Right lobe of liver (tissue), 6 donors: ENCODE data around the gene CDC7. TPM values are rescaled to one million over a fixed set of nuclear protein-coding genes. Genes with fewer than 3 reads are reported as not detected.

Source experiments
- ATAC-seq, 4 donors: fragments of 200-7000 bp; cut with Tn5 transposase; one replicate each; pipeline ENCODE4 v1.9.1; 2020; ENCODE audit warnings: mild to moderate bottlenecking in 4 of 4, moderate library complexity in 4 of 4
- DNase-seq, 3 donors: peaks; one replicate each; pipeline ENCODE4 v3.0.0-alpha.2; 2020
- H3K27ac ChIP-seq, 3 donors: fragments of 200-600 bp; one replicate each; pipeline ENCODE4 v1.8.0; 2022
- H3K27me3 ChIP-seq, 2 donors: fragments of 200-600 bp; one replicate each; pipeline ENCODE4 v1.8.0; 2022
- H3K36me3 ChIP-seq, 4 donors: fragments of 200-600 bp; sonication (generic) in 1 of 4; one replicate each; pipeline versions ENCODE4 v1.5.1 to v1.8.0; 2017 to 2022; ENCODE audit warnings: control low read depth in 1 of 4
- H3K4me1 ChIP-seq, 4 donors: fragments of 200-600 bp; sonication (generic) in 1 of 4; one replicate each; pipeline versions ENCODE4 v1.5.1 to v1.8.0; 2017 to 2022; ENCODE audit warnings: control low read depth in 1 of 4
- H3K4me3 ChIP-seq, 3 donors: fragments of 200-600 bp; one replicate each; pipeline ENCODE4 v1.8.0; 2022
- H3K9me3 ChIP-seq, 4 donors: fragments of 200-600 bp; sonication (generic) in 1 of 4; one replicate each; pipeline versions ENCODE4 v1.5.1 to v1.8.0; 2017 to 2022; ENCODE audit warnings: control low read depth in 1 of 4
- CTCF ChIP-seq, 4 donors: fragments of 200-600 bp in 3 of 4; fragments of 450-650 bp in 1 of 4; IDR thresholded peaks; one replicate each; pipeline versions ENCODE4 v1.5.1 to v1.8.0; 2016 to 2022; ENCODE audit warnings: antibody characterized with exemption in 4 of 4, mild to moderate bottlenecking in 2 of 4
- POLR2A ChIP-seq: fragments of 450-650 bp; IDR thresholded peaks from one replicate; pipeline ENCODE4 v1.6.1; 2017; ENCODE audit warnings: antibody characterized with exemption, mild to moderate bottlenecking
- WGBS: methylation state at CpG from one replicate; pipeline ENCODE4 v1.1.6; 2018; ENCODE audit warnings: low coverage, low lambda C conversion rate; ENCODE audit not compliant: insufficient coverage; ENCODE audit errors: missing lambda C conversion rate; 5-methylcytosine and 5-hydroxymethylcytosine counted together
- intact Hi-C, 2 donors: fragments of 100-400 bp; cut with DNase I; formaldehyde crosslinking; loops; one replicate each; pipeline versions ENCODE4 v1.11.2 to v1.14.1; 2022
- total RNA-seq, 6 experiments: library from RNA; depleted of rRNA in 2 of 6; stranded (reverse); fragments of >200 nt in 2 of 6; fragmentation: NEBNext Ultra II Directional in 3 of 6; extraction: Animal tissue kit (Norgen Biotek cat#: 25700) in 3 of 6; gene quantifications; one replicate each; pipeline versions ENCODE4 v1.1.0 to v1.2.4, GENCODE V29; 2016 to 2023
- donor health status: DM: no; HTN: yes; CAD: no.
- donor health status: DM: no; HTN: no; CAD: no.
- donor health status: DM: no; HTN: no; CAD: no.
- donor health status: DM: no; HTN: yes; CAD: no.
- donor health status: DM: no; HTN: yes; CAD: no.

CDC7 gene
- total RNA-seq, 6 experiments from 2014 or later, result 0.24 to 2.2 (median 0.92) TPM

GRCh38 chr1:91549041-91549735, 48.5 kb downstream of the CDC7 start:
- WGBS, result 14% methylated on average over 2 of the region's 2 CpGs
- Histone ChIP-seq H3K27ac (no peak overlapping the region), H3K4me1 (no peaks in the 10 kb centered on the region), H3K4me3 (no peak overlapping the region), H3K27me3 (no peaks in the 10 kb centered on the region), H3K9me3 (no peaks in the 10 kb centered on the region), H3K36me3 (no peaks in the 10 kb centered on the region)
- intact Hi-C loops, result no loop called here
- ATAC-seq (peak in 3 of 4 donors; percentile 33 to 39 (median 37)), DNase-seq (no peak)
- TF ChIP-seq CTCF (IDR thresholded peaks at IDR 0.05) (no peak), POLR2A (no peak)

GRCh38 chr1:91550961-91551360, 50.3 kb downstream of the CDC7 start:
- DNase-seq (no peak), ATAC-seq (no peak)
- Histone ChIP-seq H3K27me3 (no peaks in the 10 kb centered on the region), H3K4me3 (no peak overlapping the region), H3K9me3 (no peaks in the 10 kb centered on the region), H3K27ac (no peak overlapping the region), H3K36me3 (no peaks in the 10 kb centered on the region), H3K4me1 (no peaks in the 10 kb centered on the region)
- TF ChIP-seq POLR2A (no peak), CTCF (IDR thresholded peaks at IDR 0.05) (no peak)
- intact Hi-C loops, result no loop called here
- 68% methylated on average over 2 of the region's 2 CpGs for WGBS

GRCh38 chr1:91552091-91552490, 51.4 kb downstream of the CDC7 start:
- no peak for DNase-seq
- intact Hi-C loops, result no loop called here
- H3K27me3 ChIP-seq, result no peaks in the 10 kb centered on the region
- ATAC-seq, result no peak
- no peaks in the 10 kb centered on the region for H3K36me3 ChIP-seq
- no peak overlapping the region for H3K4me3 ChIP-seq
- no peaks in the 10 kb centered on the region for H3K9me3 ChIP-seq
- no peaks in the 10 kb centered on the region for H3K4me1 ChIP-seq
- H3K27ac ChIP-seq, result no peak overlapping the region
- TF ChIP-seq POLR2A (no peak), CTCF (IDR thresholded peaks at IDR 0.05) (no peak)

GRCh38 chr1:91552596-91552995, 51.9 kb downstream of the CDC7 start:
- TF ChIP-seq POLR2A (no peak), CTCF (IDR thresholded peaks at IDR 0.05) (no peak)
- intact Hi-C loops, result no loop called here
- no peaks in the 10 kb centered on the region for H3K27me3 ChIP-seq
- no peaks in the 10 kb centered on the region for H3K36me3 ChIP-seq
- H3K27ac ChIP-seq, result no peak overlapping the region
- DNase-seq, result no peak
- no peaks in the 10 kb centered on the region for H3K9me3 ChIP-seq
- H3K4me3 ChIP-seq, result no peak overlapping the region
- H3K4me1 ChIP-seq, result no peaks in the 10 kb centered on the region
- no peak for ATAC-seq
- WGBS, result 79% methylated on average over 2 of the region's 2 CpGs
